ENCODE measurements around the gene YBX2.

Gene YBX2

DNA sequence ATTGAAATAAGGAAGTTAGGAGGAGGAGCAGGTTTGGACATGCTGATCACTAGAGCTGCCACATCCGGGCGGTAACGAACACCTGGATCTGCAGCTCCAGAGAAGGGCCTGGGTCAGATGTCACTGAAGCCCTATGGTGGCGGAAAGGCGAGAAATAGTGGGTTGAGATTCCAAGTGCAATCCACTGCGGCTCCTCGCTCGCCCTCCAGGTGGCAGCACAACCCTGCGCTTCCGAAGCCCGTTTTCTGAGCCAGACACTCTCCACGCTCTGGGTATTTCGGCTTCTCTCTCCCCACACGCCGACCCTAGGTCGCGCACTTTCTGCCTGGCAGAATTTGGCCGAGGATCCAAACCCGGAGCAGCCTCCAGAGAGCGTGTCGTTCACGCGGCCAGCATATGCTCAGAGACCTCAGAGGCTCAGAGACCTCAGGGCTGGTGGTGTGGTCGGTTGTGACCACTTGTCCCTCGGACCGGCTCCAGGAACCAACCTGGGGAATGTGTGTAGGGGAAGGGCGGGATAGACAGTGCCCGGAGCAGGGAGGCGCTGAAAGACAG, 13.8 kb downstream of the YBX2 start:
- H3K27me3 Mint-ChIP-seq = peaks cover 16% of the 10 kb centered on the region
- peak overlapping the region; percentile 77 for H3K4me3 Mint-ChIP-seq
- no peaks in the 10 kb centered on the region for H3K36me3 Mint-ChIP-seq (ENCODE audit: low read depth)
- peaks cover 23% of the 10 kb centered on the region for H3K4me1 Mint-ChIP-seq (ENCODE audit: low read depth)
- H3K9me3 Mint-ChIP-seq = no peaks in the 10 kb centered on the region
- peak overlapping the region; percentile 85 for H3K27ac Mint-ChIP-seq

DNA sequence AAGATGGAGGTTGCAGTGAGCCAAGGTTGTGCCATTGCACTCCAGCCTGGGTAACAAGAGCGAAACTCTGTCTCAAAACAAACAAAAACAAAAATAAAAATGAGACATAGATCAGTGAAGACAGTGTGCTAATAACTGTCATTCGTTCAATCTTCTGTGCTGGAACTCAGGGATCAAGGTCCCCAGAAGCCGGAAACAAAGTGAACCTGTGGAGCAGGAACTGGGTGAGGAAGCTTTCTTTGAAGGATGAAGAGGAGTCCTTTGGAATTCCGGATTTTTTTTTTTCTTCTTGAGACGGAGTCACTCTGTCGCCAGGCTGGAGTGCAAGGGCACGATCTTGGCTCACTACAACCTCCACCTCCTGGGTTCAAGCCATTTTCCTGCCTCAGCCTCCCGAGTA, 15.0 kb downstream of the YBX2 start:
- Mint-ChIP-seq H3K4me1 (ENCODE audit: low read depth) (peaks cover 23% of the 10 kb centered on the region), H3K4me3 (no peak overlapping the region), H3K9me3 (no peaks in the 10 kb centered on the region), H3K27me3 (peaks cover 16% of the 10 kb centered on the region), H3K27ac (no peak overlapping the region), H3K36me3 (ENCODE audit: low read depth) (no peaks in the 10 kb centered on the region)

- Mint-ChIP-seq H3K9me3 (no peaks in the 10 kb centered on the region), H3K4me1 (ENCODE audit: low read depth) (peaks cover 23% of the 10 kb centered on the region)
These were observed 27.7 kb downstream of the YBX2 start for GRCh38 chr17:7266784-7267183.

GRCh38 chr17:7263801-7264078, 30.7 kb downstream of the YBX2 start:
- H3K27ac Mint-ChIP-seq = no peak overlapping the region

More at GRCh38 chr17:7266784-7267183, 27.7 kb downstream of the YBX2 start:
- Mint-ChIP-seq H3K4me3 (no peak overlapping the region), H3K27ac (no peak overlapping the region), H3K27me3 (peaks cover 23% of the 10 kb centered on the region), H3K36me3 (ENCODE audit: low read depth) (no peaks in the 10 kb centered on the region)

GRCh38 chr17:7262935-7263800, 31.3 kb downstream of the YBX2 start:
- Mint-ChIP-seq H3K36me3 (ENCODE audit: low read depth) (peaks cover 11% of the 10 kb centered on the region), H3K27me3 (peaks cover 19% of the 10 kb centered on the region), H3K27ac (peak overlapping the region; percentile 49), H3K4me3 (peak overlapping the region; percentile 67), H3K9me3 (no peaks in the 10 kb centered on the region), H3K4me1 (ENCODE audit: low read depth) (peaks cover 33% of the 10 kb centered on the region)

More at GRCh38 chr17:7263801-7264078, 30.7 kb downstream of the YBX2 start:
- Mint-ChIP-seq H3K9me3 (no peaks in the 10 kb centered on the region), H3K36me3 (ENCODE audit: low read depth) (peaks cover 8% of the 10 kb centered on the region), H3K4me3 (no peak overlapping the region), H3K27me3 (peaks cover 19% of the 10 kb centered on the region), H3K4me1 (ENCODE audit: low read depth) (peaks cover 33% of the 10 kb centered on the region)

DNA sequence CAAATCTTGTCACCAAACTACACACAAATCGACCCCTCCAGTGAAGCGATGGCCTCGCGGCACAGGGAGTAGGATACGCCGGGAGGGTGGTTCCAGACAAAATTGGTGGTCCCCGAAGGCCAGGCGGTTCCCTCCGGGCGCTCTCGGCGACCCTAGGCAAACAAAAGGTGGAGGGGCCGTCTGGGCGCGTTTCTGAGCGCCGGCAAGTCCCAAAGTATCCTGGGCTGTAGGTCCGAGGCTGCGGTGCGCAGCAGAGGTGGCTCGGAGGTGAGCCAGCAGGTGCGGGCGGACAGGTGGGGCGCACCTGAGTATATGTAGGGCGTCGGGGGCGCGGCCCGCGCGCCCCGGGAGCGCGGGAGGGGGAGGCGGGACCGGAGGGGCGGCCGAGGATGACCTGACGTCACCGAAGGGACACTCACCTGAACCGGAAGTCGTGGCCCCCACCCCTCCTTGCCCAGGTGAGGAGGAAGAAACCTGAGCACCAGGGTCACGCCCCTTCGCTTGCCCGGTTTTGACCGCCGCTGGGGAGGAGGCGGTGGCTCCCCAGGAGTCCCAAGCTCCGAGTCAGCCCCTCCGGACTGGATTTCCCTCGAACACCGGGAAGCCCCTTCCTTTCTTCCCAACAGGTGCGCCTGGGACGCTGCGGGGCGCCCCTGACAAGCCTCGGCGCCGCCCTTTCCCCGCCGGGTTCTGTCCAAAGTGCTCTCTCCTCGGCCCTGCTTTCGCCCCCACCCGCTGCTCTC, 32.1 kb downstream of the YBX2 start, which contains the start of gene CLDN7:
CLDN7 (minus strand) TSS at position 287 of the 743 bp plus-strand sequence. CDS start 435 bp downstream, outside the sequence.
- peak within 1 kb of the TSS; percentile 67 for H3K4me3 Mint-ChIP-seq
- peaks cover 19% of the 10 kb centered on the region for H3K27me3 Mint-ChIP-seq
- H3K27ac Mint-ChIP-seq = peak within 1 kb of the TSS; percentile 71
- H3K36me3 Mint-ChIP-seq (ENCODE audit: low read depth) = peaks cover 13% of the 10 kb centered on the region
- peaks cover 33% of the 10 kb centered on the region for H3K4me1 Mint-ChIP-seq (ENCODE audit: low read depth)
- H3K9me3 Mint-ChIP-seq = no peaks in the 10 kb centered on the region

DNA sequence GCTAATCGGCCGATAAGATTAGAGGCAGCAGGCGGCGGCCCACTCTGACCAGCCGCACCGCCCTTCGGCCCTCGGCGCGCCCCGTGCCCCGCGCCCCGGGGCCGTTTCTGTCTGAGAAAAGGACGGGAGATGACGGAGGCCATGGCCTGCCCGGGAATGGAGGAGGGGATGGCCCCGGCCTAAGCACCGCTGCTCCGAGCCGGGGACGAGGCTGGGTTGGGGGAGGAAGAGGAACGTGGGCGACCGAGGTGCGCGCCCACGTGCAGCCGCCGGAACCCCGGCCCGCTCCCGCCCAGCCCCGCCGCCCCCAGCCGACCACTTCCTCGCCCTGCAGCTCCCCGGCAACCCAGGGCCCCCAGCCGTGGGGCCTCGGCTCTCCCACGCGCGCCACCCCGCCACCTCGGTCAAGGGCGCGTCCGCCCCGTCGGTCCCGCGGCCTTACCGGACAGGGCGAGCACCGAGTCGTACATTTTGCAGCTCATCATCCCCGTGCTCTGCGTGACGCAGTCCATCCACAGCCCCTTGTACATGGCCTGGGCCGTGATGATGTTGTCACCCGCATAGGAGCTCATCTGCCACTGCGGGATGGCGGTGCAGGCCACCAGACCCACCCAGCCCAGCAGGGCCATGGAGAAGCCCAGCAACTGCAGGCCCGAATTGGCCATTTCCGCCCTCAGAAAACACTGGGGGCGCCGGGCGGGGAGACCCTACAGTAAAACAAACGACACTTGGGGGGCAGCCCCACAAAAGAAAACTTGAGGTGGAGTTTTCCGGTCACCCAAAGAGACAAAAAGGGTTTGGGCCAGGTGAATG, 32.9 kb downstream of the YBX2 start:
- Mint-ChIP-seq H3K36me3 (ENCODE audit: low read depth) (peaks cover 20% of the 10 kb centered on the region), H3K9me3 (no peaks in the 10 kb centered on the region), H3K4me1 (ENCODE audit: low read depth) (peaks cover 36% of the 10 kb centered on the region), H3K27me3 (peaks cover 16% of the 10 kb centered on the region), H3K27ac (peak overlapping the region; percentile 71), H3K4me3 (peak overlapping the region; percentile 65)

DNA sequence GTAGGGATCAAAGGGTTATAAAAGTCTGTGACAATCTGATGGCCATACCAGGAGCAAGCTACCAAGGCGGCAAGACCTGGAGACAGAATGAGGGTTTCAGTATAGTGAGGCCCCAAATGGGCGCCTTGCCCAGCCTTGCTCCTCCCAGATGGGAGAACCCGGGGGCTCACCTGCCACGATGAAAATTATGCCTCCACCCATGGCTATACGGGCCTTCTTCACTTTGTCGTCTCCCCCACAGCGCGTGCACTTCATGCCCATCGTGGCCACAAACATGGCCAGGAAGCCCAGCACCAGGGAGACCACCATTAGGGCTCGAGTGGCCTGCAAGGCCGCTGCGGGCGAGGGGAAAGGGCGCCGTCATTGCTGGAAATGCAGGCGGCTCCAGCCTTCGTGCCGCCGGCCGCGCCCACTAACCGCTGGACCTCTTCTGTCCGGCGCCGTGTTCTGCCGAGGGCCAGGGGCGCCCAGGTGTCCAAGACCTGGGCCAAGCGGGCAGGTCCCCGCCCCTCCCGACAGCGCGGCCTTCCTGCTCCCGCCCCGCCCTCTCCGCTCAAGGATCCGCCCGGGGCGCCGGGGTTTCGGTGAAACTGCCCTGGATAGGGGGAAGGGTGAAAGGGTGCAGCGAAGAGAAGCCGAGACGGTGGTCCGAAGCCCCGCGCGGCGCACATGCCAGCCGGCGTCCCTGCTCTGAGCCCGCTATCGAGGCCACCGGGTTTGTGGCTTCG, 33.6 kb downstream of the YBX2 start:
- H3K4me3 Mint-ChIP-seq = peak overlapping the region; percentile 41
- peaks cover 16% of the 10 kb centered on the region for H3K27me3 Mint-ChIP-seq
- no peaks in the 10 kb centered on the region for H3K9me3 Mint-ChIP-seq
- peaks cover 41% of the 10 kb centered on the region for H3K4me1 Mint-ChIP-seq (ENCODE audit: low read depth)
- H3K27ac Mint-ChIP-seq = no peak overlapping the region
- H3K36me3 Mint-ChIP-seq (ENCODE audit: low read depth) = peaks cover 24% of the 10 kb centered on the region

- Mint-ChIP-seq H3K36me3 (ENCODE audit: low read depth) (peaks cover 24% of the 10 kb centered on the region), H3K27ac (no peak overlapping the region), H3K9me3 (no peaks in the 10 kb centered on the region), H3K27me3 (peaks cover 16% of the 10 kb centered on the region), H3K4me1 (ENCODE audit: low read depth) (peaks cover 41% of the 10 kb centered on the region), H3K4me3 (no peak overlapping the region)
These were observed 34.3 kb downstream of the YBX2 start for GRCh38 chr17:7260151-7260550.

- Mint-ChIP-seq H3K36me3 (ENCODE audit: low read depth) (peaks cover 30% of the 10 kb centered on the region), H3K27me3 (peaks cover 16% of the 10 kb centered on the region), H3K4me1 (ENCODE audit: low read depth) (peaks cover 46% of the 10 kb centered on the region), H3K27ac (no peak overlapping the region), H3K4me3 (no peak overlapping the region), H3K9me3 (no peaks in the 10 kb centered on the region)
These were observed 34.9 kb downstream of the YBX2 start for GRCh38 chr17:7259555-7259889.

DNA sequence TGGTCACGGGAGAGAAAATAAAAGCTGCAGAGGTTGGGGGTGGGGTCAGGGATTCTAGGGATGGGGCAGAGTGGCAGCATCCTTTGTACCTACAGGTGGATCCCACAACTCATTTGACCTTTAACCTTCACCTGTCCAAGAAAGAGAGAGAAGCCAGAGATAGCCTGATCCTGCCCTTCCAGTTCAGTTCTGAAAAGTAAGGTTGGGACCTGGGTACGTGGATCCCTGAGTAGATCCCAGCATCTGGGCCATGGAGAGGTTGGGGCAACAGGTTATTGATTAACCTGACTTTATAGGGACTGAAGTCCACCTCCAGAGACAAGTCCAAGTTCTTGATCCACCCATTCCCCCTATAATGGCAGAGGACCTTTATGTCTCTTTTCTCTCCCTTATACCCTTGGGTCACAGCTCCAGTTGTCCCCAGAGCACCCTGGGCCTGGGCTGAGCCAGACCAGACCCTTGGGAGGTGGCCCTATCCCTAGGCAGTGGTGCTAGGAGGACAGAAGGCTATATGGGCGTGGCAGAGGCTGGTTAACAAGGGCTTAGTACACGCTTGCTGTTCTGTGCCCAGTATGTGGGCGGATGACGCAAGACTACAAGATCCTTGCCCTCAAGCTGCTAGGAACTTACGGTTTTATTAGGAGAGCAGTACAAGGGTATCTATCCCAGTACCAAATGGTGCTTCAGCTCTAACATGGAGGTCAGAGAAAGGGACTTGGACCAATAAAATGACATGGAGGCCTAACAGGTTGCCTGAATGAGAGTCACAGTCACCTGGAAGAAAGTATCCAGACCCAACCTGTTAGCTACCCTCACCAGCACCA, 35.5 kb downstream of the YBX2 start:
- H3K27me3 Mint-ChIP-seq = peaks cover 14% of the 10 kb centered on the region
- peaks cover 36% of the 10 kb centered on the region for H3K36me3 Mint-ChIP-seq (ENCODE audit: low read depth)
- no peaks in the 10 kb centered on the region for H3K9me3 Mint-ChIP-seq
- H3K4me1 Mint-ChIP-seq (ENCODE audit: low read depth) = peaks cover 46% of the 10 kb centered on the region
- no peak overlapping the region for H3K4me3 Mint-ChIP-seq
- no peak overlapping the region for H3K27ac Mint-ChIP-seq

DNA sequence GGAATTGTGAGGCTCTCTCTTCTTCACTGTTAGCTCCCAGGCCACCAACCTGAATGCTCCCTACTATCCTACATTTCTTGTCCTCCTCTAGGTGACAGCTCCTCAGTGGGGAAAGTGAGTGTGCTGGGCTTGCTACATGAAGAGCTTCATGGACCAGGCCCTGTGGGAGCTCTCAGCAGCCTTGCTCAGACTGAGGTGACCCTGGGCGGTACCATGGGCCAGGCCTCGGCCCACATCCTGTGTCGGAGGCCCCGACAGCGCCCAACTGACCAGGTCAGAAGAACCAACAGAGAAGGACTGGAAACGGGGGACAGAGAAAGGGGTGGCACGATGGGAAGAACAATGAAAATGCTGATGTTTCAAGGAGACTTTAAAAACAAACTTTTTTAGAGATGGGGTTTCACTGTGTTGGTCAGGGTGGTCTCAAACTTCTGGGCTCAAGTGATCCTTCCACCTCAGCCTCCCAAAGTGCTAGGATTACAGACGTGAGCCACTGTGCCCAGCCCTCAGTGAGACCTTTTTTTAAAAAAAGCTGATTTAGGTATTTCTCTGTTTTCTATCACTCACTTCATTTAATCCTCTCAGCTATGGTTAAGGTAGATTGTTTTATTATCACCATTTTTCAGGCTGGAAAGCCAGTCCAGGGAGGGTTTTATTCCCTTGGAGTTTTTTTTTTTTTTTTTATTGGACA, 37.5 kb downstream of the YBX2 start:
- Mint-ChIP-seq H3K36me3 (ENCODE audit: low read depth) (peaks cover 45% of the 10 kb centered on the region), H3K27me3 (no peaks in the 10 kb centered on the region), H3K27ac (no peak overlapping the region), H3K4me1 (ENCODE audit: low read depth) (peaks cover 47% of the 10 kb centered on the region), H3K9me3 (no peaks in the 10 kb centered on the region), H3K4me3 (no peak overlapping the region)

DNA sequence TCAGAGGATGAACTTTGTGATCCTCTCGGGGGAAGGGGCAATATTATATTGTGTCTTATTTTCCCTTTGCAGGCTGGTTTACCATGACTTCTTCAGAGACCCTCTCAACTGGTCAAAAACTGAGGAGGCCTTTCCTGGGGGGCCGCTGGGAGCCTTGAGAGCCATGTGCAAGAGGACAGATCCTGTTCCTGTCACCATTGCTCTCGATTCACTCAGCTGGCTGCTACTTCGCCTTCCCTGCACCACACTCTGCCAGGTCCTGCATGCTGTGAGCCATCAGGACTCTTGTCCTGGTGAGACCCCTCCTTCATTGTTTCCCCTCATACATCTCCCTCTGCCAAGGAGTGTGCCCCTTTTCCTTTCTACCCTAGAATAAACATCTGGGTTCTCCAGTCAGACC, 39.9 kb downstream of the YBX2 start:
- Mint-ChIP-seq H3K9me3 (no peaks in the 10 kb centered on the region), H3K27ac (peak overlapping the region; percentile 13), H3K4me3 (no peak overlapping the region), H3K27me3 (no peaks in the 10 kb centered on the region), H3K4me1 (ENCODE audit: low read depth) (peaks cover 49% of the 10 kb centered on the region), H3K36me3 (ENCODE audit: low read depth) (peaks cover 43% of the 10 kb centered on the region)

All from stimulated activated naive CD8-positive, alpha-beta T cell treated with anti-CD3 and anti-CD28 coated beads, Interleukin-15, Interleukin-2, amounts not matched to agents 100 ng/mL and 50 ng/mL, for 24 hours (primary cell).